COR-L47 (cell line): ENCODE data around the gene PURB.
"Not testable (repeated sequence)": the region's sequence is repeated elsewhere in the genome, so short reads cannot be mapped to it uniquely, and the experiment has no call there.

Experiments used
- DNase-seq: peaks from one replicate; lab custom pipeline; 2025; lab: John Stamatoyannopoulos, UW

Gene PURB

DNA sequence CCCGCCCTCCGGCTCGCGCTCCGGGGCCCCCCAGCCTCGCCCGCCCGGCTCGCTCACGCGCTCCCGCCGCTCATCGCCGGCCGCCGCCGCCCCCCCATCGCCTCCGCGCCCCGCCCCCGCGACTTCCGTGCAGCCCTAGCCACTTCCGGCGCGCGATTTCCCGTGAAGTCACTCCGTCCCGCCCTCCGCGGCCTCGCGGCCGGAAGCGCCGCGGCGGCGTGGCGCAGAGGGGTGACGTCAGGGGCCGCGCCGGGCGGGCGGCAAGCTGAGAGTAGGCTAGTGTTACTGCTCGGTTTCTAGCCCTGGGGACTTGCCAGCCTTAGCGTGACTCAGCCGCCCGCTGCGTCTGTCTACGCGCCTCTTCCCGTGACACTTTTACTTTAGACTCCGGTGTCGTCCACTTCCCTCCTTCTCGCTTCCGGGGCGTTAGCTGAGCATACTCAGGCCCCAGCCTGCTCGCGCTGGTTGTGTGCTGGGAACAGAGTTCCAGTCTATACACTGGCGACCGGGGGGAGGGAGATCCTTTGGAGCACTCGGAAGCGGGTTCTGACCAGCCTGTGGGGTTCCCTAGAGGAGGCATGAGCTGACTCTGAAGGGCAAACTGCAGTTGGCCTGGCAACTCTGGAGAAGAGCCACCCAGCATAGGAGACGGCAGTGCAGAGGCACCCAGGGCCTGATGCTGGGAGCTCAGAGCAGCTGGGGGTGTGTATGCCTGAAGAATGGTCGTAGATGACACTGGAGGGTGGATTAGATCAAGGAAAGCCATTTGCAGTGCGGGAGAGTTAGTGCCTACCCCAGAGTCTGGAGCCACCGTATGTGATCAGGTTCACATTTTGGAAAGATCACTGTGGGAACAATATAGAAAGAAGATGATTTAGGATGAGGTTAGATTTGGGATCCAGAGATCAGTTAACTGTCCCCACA lies at the start of gene PURB:
Gene PURB (minus strand): TSS at position 137 of the 924 bp plus-strand sequence. CDS start 182 bp downstream, outside the sequence.
- peak; percentile 94 for DNase-seq

DNA sequence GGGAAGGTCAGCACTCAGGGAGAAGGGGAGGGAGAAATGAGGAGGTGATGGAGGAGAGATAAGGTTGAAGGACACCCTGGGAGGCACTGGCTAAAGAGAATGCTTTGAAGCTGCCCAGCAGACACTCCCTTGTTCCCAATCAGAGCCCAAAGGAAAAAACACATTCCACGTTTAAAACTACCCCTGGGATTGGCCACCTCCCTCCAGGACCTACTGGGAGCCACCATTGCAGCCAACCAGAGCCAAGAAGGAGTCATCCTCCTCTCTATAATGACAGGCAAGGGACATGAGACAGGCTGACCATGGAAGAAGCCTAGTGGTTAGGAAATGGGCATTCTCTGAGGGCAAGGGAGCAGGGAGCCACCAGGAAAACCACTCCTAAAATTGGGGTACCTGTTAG lies 49.7 kb upstream of the PURB start:
- DNase-seq = no peak

DNA sequence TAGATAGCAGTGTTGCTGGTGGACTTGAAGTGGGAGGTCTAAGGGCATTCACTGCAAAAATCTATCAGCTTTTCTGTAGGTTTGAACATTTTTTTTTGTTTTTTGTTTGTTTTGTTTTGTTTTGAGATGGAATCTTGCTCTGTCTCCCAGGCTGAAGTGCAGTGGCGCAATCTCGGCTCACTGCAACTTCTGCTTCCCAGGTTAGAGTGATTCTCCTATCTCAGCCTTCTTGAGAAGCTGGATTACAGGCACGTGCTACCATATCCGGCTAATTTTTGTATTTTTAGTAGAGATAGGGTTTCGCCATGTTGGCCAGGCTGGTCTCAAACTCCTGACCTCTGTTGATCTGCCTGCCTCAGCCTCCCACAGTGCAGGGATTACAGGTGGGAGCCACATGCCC lies 49.2 kb upstream of the PURB start:
- DNase-seq = not testable (repeated sequence)

DNA sequence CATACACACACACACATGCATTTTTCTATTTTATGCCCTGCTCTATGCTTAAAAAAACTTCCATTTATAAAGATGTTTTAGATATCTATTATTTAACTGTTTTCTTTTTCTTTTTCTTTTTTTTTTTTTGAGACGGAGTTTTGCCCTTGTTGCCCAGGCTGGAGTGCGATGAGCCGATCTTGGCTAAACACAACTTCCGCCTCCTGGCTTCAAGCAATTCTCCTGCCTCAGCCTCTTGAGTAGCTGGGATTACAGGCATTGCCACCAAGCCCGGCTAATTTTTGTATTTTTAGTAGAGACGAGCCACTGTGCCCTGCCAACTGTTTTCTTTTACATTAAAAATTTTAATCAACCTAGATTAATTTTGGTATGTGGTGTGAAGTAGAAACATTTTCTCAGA lies 45.6 kb upstream of the PURB start:
- DNase-seq = no peak

DNA sequence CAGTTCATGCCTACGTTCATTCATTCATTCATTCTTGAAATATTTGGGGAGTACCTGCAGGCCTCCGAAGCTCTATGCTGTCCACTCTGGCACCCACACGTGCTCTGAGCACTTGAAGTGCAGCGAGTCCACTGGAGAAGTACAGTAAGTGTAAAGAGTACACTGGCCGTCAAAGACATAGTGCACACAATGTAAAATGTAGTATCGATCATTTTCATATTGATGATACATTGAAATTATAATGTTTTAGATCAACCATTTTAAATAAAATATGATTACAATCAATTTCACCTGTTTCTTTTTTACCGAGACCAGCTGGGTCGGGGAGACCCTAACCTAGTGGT lies 37.0 kb upstream of the PURB start:
- DNase-seq = no peak

DNA sequence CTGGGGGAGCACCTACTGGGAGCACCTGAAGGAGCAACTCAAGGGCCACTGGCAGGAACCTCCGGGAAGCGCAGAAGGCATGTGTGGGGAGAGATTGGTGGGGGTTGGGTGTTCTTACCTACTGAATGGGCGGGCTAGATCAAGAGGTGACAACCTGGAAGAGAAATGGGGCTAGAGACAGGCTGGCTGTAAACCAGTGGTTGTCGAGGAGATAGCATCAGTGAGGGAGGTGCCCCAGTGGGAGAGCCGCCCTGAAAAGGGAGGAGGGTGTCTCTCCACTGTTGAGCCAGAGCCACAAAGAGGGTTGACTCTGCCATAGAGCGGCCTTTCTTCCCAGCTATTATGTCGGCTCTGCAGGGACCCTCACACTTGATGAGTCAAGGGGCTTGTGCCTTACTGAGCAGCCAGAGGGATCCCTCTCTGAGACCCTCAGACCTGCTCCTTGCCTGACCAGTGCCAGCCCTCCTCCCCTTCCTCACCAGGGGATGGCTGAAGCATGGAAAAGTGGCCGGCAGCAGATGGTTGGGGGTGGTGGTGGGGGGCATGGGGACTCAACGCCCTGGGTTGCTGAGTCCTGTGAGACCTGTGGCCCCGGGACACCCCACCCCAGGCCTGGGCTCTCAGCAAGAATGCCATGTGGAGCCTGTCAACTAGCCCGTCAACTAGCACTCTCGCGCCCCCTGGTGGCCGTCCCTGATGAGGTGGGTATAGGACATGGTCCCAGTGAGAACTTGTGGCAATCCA lies 36.4 kb upstream of the PURB start:
- peak; percentile 44 for DNase-seq

DNA sequence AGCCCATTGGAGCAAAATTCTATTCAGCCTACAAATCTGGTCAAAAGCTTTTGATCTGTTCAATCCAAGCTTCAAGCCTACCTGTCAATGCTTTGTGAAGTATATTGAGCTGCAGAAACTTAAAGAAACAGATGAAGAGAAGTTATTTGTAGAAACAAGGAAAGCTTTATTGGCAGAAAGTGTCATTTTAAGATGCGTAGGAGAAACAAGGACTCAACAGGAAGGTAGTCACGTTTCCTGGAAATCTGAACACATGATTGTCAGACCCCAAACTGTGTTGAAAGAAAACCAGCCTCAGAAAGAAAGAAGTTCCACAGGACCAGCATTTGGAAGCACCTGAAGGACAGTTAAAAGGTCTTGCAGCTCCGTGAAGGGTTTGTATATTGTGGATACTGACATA lies 34.8 kb upstream of the PURB start:
- no peak for DNase-seq

DNA sequence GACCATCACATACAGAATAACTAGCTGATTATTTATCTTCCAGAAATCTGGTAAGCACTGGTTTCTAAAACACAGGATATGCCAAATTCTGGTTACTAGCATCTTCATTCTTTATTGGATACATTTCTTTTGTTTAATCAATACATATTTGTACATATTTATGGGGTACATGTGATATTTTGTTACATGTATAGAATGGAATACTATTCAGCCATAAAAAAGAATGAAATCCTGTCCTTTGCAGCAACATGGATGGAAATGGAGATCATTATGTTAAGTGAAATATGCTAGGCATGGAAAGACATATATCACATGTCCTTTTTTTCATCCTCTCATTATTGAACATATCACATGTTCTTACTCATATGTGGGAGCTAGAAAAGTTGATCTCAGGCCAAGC lies 32.7 kb upstream of the PURB start:
- no peak for DNase-seq

DNA sequence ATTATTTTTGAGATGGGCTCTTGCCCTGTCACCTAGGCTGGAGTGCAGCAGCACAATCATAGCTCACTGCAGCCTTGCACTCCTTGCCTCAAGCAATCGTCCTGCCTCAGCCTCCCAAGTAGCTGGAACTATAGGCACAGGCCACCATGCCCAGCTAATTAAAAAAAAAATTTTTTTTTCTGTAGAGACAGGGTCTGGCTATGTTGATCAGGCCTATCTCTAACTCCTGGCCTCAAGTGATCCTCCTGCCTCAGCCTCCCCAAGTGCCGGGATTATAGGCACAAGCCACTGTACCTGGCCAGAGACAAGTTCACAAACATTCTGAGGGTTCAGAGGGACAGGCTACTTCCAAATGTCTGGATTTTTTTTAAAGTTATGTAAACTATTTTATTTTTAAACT lies 32.1 kb upstream of the PURB start:
- DNase-seq = no peak

DNA sequence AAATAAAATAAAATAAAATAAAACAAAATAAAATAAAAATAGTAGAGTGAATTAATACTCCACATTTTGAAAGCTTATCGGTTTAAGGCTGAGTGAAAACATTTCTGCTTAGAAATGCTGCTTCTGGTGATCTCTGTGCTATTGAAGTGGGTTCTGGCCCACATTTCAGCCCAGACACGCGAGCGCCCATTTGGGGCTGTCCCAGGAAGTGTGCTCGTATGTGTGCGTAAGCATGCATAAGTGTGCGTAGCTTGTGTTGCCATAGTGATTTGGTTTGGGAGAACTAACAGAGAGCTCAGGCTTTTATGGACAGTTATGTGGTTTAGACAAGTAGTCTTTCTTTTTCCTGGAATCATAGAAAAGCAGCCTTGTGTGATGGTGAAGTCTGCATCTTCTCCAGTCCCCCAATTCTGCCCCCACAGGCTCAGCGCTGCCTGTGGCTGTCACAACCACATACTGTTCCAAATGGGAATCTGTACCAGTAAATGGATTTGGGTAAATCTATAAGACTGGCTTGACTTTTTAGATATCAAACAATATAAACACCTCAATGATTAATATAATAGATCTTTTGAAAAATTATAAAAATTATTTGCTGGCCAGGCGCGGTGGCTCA lies 29.8 kb upstream of the PURB start:
- DNase-seq = no peak

DNA sequence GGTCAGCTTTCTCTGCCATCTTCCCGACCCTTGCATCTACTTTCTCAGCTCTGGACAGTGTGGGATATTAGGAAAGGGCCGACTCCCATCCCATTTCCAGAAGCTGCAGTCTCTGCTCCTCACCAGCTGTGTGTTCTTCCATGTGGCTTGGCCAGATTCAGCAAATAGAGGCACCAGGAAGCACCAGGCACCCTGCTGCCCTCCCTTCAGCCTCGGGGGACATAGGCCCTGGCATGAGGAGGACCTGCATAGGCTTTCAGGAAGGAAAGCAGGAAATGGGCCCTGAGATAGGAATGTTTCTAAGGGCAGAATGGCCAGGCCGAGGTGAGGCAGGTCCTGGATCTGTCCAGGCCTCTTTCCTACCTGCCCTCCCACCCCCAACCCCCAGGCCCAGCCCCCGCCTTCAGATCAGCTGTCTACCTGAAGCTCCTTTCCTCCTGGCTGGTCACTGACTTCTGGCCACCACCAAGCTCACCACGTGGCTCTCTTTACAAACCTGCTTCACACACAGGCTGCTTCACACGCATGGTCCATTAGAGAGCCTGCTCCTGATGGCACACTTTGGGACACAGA lies 27.5 kb upstream of the PURB start:
- no peak for DNase-seq

DNA sequence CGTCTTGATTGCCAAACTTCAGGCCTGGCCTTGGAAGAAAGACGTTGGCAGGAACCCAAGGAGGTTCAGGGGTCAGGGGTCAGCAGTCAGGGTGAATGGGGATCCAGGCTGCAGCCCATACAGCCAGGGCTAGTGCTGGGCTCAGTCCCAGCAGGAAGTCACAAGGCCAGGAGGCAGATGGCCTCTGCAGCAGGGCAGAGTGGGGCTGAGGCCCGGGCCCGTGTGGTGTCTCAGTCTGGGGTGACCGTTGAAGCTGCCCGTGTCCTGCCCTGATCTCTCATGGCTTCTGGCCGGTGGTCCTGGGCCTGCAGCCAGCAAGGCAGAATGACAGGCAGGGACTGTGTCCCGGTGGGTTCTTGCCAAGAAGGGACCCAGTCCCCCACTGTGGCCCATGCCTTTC lies 26.6 kb upstream of the PURB start:
- no peak for DNase-seq

DNA sequence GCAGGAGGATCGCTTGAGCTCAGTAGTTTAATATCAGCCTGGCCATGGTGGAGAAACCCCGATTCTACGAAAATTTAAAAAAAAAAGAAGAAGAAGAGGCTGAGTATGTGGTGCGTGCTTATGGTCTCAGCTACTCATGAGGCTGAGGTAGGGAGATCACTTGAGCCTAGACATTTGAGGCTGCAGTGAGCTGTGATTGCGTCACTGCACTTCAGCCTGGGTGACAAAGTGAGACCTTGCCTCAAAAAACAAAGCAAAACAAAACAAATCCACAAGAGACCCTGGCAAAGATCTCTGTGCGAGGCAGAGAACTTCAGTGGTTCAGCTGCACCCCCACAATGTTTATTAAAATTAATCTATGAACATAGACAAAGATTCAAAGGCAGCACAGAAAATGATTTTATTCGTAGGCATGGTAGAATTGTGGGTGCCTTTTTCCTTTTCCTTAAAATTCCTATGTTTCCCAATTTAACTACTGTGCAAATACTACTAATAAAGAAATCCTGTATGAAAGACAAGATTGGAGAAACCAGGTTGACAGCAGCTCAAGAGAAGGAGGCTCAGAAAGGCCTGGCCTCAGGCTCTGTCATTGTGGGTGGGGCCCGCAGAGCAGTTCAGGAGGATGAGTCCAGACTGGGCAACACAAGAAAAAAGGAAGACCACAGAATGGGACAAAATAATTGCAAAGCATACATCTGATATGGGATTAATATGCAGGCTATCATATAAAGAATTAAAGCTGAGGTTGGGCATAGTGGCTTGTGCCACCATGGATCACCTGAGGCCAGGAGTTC lies 24.5 kb upstream of the PURB start:
- no peak for DNase-seq

DNA sequence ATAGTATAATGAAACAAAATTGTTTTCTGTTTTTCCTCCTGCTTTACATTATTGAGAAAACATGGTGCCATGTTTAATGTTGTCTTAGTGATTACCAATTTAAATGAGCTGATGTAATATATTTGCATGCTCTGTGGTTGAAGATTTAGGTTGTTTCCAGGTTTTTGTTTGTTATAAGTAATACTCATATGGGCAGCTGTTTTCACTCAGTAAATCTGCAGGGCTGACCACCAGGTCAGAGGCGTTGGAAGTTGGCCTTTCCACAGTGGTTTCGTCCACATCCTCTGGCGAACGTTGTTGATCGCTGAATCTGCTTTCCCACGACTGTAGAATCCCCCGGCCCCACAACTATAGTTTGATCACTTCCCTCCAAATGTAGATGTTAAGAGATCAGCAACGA lies 21.6 kb upstream of the PURB start:
- DNase-seq = no peak

DNA sequence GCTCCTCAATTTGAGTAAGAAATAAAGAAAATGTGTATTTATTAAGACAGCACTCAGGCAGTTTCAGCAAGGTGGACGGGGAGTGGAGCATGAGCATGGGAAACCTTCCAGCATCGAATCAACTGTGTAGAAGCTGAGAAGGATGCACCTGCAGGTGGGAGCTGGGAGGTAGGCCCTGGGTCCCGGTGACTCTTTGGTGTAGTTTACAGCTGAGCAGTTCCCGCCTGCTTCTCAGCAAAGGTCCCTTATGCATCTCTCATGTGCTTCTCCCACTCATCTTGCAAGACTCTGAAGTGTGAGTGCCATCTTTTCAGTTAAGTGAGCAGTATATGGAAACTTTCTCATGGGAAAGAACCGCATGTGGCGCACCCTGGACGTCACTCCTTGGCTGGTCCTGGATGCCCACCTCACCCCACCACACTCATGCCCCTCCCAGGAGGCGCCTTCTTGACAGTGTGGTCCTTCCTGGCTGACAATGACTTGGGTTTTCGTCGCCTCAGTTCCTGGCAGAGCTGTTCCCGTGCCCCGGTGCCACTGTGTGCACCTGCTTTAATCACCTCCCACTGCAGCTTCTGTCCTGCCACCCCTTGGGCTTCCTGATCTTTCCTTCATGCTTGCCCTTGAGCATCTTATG lies 19.8 kb upstream of the PURB start:
- DNase-seq = no peak

DNA sequence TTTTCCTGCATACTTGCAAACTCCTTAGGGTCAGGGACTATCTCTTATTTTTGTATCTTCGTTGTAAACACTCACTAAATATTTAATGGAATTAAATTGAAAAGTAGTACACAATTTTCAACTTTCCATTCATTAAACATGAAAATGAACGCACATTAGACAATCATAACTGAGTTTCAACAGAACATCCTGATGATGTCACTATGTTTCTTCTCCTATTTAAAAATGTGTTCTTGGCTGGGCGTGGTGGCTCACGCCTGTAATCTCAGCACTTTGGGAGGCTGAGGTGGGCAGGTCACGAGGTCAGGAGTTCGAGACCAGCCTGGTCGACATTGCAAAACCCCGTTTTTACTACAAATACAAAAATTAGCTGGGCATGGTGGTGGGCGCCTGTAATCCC lies 14.1 kb upstream of the PURB start:
- DNase-seq = no peak

DNA sequence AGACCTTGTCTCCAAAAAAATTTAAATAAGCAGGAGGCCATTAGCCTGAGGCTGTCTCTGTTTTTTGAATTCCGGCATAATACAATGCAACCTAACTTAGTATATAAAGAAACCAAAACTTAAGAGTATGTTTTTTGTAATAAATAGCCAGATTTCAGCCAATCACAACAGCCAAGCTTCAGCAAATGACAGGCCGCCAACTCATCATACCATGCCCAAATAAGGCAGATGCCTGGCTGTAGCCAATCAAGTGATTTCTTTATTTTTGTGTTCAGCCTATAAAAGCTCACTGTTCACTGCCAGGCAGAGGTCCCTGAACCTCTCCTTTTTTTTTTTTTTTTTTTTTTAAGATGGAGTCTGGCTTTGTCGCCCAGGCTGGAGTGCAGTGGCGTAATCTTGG lies 12.7 kb upstream of the PURB start:
- no peak for DNase-seq

DNA sequence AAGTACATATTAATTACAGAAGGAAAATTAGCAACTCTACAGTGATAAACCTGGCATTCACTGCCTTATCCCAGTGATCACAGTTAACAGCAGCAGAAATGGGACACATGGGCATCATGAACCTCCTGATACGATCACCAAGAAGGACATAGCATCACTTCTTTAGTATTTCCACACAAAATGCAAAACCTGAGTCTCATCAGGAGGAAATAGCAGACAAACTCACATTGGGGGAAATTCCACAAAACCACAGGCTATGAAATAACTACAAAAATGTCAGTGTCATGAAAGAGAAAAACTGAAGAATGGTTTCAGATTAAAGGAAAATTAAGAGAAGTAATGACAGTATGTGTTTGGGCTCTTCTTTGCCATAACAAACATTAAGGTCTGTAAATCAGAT lies 12.0 kb upstream of the PURB start:
- no peak for DNase-seq

DNA sequence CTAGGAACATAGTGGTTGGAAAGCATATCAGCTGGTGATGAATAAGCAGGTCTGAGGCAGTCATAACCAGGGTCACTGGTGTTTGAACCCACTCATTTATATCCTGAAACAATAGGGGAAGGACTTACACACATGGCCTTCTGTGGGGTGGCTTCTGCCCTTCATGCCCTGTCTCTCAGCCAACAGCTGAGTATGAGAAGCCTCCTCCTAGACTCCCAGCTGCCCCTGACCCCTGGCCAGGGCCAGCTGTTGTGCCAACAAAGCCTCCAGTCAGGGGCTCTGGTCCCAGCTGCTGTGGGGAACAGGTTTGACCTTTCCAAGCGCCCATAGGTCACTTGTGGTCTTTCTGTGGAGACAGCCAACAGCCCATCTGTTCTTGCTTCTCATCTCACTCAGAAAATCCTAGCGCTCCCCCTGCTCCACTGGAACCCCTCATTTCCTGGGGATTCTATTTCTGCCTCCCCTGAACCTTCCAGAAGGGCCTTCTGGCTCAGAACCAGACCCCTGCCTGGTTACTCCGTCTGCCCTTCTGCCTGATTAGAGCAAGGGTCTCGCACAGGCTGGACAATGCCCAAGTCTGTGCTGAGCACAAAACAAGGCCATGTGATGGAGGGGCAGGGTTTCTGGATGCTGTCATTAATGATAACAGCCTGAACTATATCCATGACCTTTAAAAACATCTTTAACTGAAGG lies 9.7 kb upstream of the PURB start:
- no peak for DNase-seq

DNA sequence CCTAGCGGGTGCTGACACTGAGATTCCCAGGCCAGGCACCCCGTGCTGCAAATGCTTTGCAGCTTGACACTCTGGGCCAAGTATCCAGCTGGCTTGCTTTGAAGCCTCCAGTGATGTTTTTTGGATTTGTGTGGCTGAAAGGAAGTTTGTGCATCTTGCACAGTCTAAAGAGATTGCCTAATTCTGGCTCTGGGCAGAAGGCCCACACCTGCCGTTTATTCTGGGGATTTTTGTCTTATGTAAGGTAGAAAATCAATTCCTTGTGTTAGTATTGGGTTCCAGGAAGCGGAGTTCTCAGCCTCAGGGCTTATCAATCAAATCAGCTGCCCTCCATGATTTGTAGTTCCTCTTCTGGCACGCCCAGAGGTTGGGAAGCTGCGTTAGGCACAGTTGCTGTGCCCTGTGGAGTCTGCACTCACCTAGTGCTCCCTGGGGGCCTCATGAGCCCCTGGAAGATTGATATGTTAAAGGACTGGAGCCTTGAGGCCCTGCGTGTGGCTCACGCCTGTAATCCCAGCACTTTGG lies 8.4 kb upstream of the PURB start:
- no peak for DNase-seq

DNA sequence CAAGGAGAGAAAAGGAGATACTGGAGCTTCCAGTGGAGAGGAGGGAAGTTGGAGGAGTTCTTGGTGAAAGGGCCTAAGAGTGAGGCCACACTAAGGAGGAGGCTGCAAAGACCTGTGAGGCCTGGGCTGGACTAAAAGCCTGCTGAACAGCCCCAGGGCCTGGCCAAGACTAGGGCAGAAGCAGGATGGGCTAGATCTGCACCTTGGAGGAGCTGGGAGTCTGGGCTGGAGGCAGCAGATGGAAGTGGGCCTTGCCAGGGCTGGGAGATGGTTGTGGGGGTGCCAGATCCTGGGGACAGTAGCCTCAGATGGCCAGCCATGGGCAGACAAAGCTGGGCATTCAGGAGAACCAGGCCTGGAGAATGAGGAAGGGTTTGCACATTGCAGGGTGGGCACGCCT lies 6.5 kb upstream of the PURB start:
- DNase-seq = no peak
